Progenitor cell of endocrine pancreas (in vitro differentiated cells): ENCODE data around the gene TESK2. TPM values are rescaled to one million over a fixed set of nuclear protein-coding genes. Genes with fewer than 3 reads are reported as not detected.

Experiments
- DNase-seq: peaks from one replicate; pipeline ENCODE4 v3.0.0; 2021; ENCODE audit warnings: low spot score; ENCODE audit not compliant: unreplicated experiment
- H3K27ac Mint-ChIP-seq: 2 replicates; pipeline ENCODE4 v1.8.0; 2021; ENCODE audit warnings: mild to moderate bottlenecking, moderate library complexity, mixed read lengths
- H3K27me3 Mint-ChIP-seq: 2 replicates; pipeline ENCODE4 v1.8.0; 2021; ENCODE audit warnings: mixed read lengths
- H3K36me3 Mint-ChIP-seq: 2 replicates; pipeline ENCODE4 v1.8.0; 2022; ENCODE audit warnings: mixed read lengths; ENCODE audit not compliant: insufficient read depth
- H3K4me1 Mint-ChIP-seq: 2 replicates; pipeline ENCODE4 v1.8.0; 2021; ENCODE audit warnings: low read depth, mixed read lengths
- H3K4me3 Mint-ChIP-seq: 2 replicates; pipeline ENCODE4 v1.8.0; 2021; ENCODE audit warnings: low read depth, mild to moderate bottlenecking, moderate library complexity, mixed read lengths
- H3K9me3 Mint-ChIP-seq: 2 replicates; pipeline ENCODE4 v1.8.0; 2021; ENCODE audit warnings: low read depth, mixed read lengths
- total RNA-seq: library from RNA; stranded (reverse); gene quantifications from 2 replicates; pipeline ENCODE4 v1.2.1, GENCODE V29; 2021
- TF ChIP-seq, protein P1 (sequence below): fragments of 200-600 bp; sonication (generic); IDR thresholded peaks from one replicate; pipeline ENCODE4 v1.5.0; 2021; ENCODE audit warnings: antibody characterized with exemption, mild to moderate bottlenecking; ENCODE audit not compliant: unreplicated experiment

The TESK2 gene
- total RNA-seq, 1 donor from 2014 or later, result 9.5 TPM

DNA sequence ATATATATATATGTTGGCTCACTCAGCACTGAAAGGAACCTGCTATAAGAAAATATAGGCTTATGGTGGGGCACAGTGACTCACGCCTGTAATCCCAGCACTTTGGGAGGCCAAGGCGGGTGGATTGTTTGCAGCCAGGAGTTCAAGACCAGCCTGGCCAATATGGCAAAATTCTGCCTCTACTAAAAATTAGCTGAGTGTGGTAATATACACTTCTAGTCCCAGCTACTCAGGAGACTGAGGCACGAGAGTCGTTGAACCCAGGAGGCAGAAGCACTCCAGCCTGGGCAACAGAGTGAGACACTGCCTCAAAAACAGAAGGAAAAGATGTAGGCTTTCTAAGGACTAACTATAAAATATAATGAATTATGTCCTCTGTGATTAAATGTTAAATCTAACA is 136.1 kb downstream of the TESK2 start:
- H3K4me1 Mint-ChIP-seq, result peaks cover under 1% of the 10 kb centered on the region
- no peak overlapping the region for H3K27ac Mint-ChIP-seq
- no peaks in the 10 kb centered on the region for H3K9me3 Mint-ChIP-seq
- no peak overlapping the region for H3K4me3 Mint-ChIP-seq
- TF ChIP-seq, protein P1, sequence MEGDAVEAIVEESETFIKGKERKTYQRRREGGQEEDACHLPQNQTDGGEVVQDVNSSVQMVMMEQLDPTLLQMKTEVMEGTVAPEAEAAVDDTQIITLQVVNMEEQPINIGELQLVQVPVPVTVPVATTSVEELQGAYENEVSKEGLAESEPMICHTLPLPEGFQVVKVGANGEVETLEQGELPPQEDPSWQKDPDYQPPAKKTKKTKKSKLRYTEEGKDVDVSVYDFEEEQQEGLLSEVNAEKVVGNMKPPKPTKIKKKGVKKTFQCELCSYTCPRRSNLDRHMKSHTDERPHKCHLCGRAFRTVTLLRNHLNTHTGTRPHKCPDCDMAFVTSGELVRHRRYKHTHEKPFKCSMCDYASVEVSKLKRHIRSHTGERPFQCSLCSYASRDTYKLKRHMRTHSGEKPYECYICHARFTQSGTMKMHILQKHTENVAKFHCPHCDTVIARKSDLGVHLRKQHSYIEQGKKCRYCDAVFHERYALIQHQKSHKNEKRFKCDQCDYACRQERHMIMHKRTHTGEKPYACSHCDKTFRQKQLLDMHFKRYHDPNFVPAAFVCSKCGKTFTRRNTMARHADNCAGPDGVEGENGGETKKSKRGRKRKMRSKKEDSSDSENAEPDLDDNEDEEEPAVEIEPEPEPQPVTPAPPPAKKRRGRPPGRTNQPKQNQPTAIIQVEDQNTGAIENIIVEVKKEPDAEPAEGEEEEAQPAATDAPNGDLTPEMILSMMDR, result no peak
- H3K36me3 Mint-ChIP-seq, result peaks cover 1% of the 10 kb centered on the region
- no peak for DNase-seq
- no peaks in the 10 kb centered on the region for H3K27me3 Mint-ChIP-seq

DNA sequence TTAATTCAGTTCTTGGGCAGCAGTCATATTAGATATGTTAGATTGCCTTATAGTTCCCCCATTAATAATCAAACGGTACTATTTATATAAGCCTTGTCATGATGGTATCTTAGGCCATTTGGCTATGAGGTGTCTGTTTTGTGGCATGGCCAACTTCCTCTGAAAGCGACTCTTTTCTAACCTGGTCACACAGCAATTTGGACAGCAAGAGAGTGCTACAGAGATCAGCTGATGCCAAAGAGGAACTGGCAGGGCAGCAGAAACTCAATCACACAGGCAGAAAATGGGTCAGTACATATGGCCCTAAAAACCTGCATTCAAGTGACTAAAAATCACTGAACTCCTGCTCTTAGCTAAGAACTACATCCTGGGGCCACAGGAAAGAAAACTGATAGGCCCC is 137.3 kb downstream of the TESK2 start:
- H3K9me3 Mint-ChIP-seq, result no peaks in the 10 kb centered on the region
- no peak overlapping the region for H3K4me3 Mint-ChIP-seq
- no peak overlapping the region for H3K27ac Mint-ChIP-seq
- H3K36me3 Mint-ChIP-seq, result peaks cover 1% of the 10 kb centered on the region
- no peaks in the 10 kb centered on the region for H3K27me3 Mint-ChIP-seq
- no peak for DNase-seq
- TF ChIP-seq, protein P1, result no peak
- peaks cover 2% of the 10 kb centered on the region for H3K4me1 Mint-ChIP-seq

DNA sequence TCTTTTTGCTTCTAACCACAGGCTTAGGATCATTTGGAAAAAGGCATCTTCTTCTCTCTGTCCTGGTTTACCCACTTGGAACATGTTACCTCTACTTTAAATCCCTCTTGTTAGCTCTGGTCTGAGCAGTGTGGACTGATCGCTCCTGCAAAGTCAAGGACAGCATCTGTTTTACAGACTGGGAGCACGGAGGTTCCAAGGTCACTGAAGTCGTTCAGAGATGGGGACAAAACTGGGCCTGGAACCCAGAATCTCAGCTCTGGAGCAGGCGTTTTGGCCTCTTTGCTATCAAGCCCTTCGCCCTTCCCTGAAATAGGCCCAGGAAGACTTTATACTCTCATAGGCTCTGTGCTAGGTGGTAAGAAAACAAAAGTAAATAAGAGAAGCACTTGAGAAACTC is 139.5 kb downstream of the TESK2 start:
- Mint-ChIP-seq H3K4me1 (peaks cover 2% of the 10 kb centered on the region), H3K4me3 (no peak overlapping the region), H3K36me3 (no peaks in the 10 kb centered on the region), H3K9me3 (no peaks in the 10 kb centered on the region), H3K27me3 (no peaks in the 10 kb centered on the region), H3K27ac (no peak overlapping the region)
- TF ChIP-seq, protein P1, result no peak
- no peak for DNase-seq

DNA sequence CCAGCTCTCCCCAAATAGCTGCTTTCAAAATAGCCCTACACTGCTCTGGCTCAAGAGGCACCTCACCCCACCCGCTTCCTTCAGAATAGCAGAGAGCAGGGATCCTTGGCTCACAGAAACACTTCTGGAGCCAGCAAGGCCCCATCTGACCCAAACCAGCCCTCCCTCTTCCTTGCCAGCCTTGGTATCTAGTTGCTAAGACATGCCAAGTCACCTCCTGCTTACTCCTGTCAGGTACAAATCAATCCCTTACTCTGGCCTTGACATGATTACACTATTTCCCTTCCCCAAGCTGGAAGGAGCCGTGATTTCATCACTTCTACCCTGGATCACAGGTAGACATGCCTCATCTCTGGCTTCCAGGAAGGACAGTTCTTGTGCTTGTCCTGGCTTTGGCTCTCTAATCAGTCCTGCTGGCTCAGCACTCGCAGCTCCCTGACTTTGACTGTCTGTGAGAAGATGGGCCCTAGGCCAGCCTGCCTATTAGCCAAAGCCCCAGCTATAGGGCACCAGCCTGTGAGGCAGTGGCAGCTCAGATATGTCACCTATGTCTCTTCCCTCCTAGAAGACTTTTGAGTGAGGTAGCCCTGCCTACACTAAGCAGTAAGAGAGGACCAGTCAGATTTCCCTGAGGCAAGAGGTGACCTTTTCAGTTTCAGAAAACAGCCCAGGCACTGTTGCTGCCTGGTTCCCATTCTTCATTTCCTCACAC is 141.8 kb downstream of the TESK2 start:
- no peak overlapping the region for H3K4me3 Mint-ChIP-seq

DNA sequence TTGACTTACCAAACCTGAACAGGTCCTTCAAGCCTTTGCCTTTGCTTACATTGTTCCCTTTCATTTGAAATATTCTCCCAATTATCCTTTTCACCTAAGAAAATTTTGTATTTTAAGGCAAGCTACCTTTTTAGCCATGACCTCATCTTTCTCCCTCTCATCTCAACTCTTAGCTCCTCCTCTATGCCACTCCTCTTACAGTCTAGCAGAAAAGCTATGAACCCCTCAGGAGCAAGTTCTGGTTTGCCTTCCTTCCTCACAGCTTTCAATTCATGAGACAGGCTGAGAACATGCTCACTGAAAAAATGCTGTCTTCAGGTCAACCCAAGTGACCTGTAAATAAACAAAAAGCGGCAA is 142.4 kb downstream of the TESK2 start:
- Mint-ChIP-seq H3K27me3 (no peaks in the 10 kb centered on the region), H3K27ac (no peak overlapping the region), H3K36me3 (no peaks in the 10 kb centered on the region), H3K9me3 (no peaks in the 10 kb centered on the region), H3K4me1 (peaks cover 2% of the 10 kb centered on the region), H3K4me3 (no peak overlapping the region)
- DNase-seq, result no peak
- TF ChIP-seq, protein P1, result no peak

More for the DNA sequence above, 141.8 kb downstream of the TESK2 start:
- Mint-ChIP-seq H3K27me3 (no peaks in the 10 kb centered on the region), H3K27ac (no peak overlapping the region), H3K36me3 (no peaks in the 10 kb centered on the region), H3K9me3 (no peaks in the 10 kb centered on the region), H3K4me1 (peaks cover 2% of the 10 kb centered on the region)
- no peak for DNase-seq
- TF ChIP-seq, protein P1, result no peak
